HG03442 (cell line): ENCODE measurements around the gene EIF2S3.
"Not testable (repeated sequence)": the region's sequence is repeated elsewhere in the genome, so short reads cannot be mapped to it uniquely, and the experiment has no call there.

Source experiments
- ATAC-seq: cut with Tn5 transposase; IDR thresholded peaks from one replicate; pipeline ENCODE4 v1.9.1; 2021; ENCODE audit warnings: mild to moderate bottlenecking, moderate library complexity; ENCODE audit not compliant: unreplicated experiment

The EIF2S3 gene

DNA sequence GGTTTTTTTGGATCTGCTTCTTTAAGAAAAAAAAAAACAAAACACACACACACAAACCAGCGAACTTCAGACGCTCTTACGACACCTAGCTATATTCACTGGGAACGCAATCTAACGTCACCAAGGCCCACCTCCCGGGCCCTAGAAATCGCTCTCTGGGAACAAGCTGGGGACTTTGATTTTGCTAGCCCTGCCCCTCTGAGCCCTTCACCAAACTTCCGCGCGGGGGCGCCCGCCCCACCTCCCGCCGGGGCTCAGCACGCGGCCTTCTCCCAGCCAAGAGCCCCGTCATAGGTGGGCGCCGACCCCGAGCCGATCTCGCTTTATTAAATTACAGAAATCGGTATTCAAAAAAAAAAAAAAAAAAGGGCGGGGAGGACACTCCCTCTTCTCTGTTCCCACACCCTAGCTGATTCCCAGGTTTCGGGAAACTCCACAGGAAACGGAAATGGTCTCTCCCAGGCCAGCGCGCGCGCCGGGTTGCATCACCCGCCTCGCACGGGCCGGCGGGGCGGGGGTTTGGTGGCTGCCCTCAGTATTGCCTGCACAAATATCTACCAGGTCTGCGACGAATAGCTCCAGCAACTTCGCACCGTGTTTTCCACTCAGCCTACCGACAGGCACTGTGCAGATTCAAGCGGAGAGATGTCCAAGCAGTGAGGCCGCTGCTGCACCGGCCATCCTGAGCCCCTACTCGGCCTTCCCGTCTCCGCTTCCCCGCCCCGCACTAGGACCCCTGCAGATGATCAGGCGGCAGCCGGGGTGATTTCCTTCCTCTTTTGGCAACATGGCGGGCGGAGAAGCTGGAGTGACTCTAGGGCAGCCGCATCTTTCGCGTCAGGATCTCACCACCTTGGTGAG is at the start of gene EIF2S3:
EIF2S3 (plus strand) TSS at position 775 of the 861 bp plus-strand sequence; CDS start at position 788, 13 bp downstream.
- peak; percentile 83 for ATAC-seq

DNA sequence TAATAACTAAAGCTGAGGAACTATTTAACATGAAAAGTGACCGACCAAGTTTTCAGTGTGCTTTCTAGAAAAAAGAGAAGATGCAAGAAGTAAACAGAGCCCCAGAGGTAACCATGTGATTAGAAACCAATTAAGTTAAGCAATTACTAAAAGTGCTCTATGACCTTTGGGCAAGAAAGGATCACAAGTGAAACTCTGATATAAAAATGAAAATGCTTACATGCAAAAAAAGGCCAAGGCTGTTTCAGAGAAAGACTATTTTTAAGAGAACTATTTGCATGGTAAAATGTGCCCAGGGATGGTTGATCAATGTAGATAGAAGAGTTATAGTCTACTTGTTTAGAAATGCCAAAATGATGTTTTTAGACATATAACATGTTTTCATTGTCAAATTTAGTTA is 49.7 kb upstream of the EIF2S3 start:
- peak; percentile 57 for ATAC-seq

DNA sequence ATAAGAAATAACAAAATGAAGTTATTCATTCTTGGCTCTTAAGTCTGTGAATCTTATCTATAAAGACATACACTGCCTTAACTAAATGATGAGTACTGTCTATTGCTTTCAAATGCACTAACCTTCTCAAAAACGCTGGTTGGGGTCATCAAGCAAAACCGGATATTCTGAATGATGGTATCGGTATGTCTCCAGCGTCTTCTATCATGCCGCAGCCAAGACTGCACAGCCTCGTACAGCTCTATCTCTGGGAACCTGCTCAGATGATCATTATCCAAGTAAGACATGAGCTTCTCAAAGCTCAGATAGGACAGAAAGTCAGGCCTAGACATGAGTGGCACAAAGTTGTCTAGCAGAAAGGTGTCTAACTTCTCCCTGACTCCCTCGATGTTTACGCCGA is 48.9 kb upstream of the EIF2S3 start:
- no peak for ATAC-seq

DNA sequence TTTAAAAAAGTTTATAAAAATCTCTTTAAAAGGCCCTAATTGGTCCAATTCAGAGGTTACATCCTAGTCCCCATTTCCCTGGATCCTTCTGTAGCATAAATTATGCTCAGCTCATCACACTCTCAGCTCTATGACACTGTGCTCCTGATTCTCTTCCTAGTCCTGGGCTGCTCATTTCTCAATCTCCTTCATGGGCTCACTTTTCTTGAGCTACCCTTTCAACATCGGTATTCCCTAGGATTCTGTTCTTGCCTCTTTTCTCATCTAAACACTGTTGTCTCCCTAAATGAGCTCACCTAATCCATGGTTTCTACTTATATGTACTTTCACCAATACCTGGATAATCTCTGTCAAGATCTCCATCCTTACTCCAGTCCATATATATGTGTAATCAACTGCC is 42.5 kb upstream of the EIF2S3 start:
- no peak for ATAC-seq

DNA sequence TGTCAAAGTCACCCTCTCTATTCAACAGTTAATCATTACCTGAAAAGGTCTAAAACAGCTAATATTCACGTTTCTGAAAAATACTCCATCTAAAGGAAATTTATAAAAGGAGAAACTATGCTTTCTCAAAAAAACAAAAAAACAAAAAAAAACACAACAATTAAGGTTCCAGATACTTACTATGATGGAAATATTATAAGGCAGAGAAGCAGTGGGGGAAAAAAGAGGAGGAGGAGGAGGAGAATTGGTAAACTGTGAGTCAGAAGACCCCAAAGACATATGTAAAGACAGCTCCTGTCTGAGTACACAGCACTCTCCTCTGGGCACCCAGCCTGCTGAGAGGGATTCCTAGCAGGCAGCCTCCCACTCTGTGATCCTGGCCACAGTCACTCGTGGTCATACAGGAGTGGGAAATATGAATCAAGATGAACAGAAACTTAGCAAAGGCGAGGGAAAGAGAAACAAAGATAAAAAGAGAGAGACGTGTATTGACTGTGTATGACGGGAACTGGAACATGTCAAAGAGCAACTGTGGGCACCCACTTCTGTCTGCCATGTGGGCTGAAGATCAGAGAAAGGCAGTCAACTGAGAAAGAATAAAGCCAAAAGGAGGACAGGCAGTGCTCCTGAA is 40.3 kb upstream of the EIF2S3 start:
- peak; percentile 87 for ATAC-seq

DNA sequence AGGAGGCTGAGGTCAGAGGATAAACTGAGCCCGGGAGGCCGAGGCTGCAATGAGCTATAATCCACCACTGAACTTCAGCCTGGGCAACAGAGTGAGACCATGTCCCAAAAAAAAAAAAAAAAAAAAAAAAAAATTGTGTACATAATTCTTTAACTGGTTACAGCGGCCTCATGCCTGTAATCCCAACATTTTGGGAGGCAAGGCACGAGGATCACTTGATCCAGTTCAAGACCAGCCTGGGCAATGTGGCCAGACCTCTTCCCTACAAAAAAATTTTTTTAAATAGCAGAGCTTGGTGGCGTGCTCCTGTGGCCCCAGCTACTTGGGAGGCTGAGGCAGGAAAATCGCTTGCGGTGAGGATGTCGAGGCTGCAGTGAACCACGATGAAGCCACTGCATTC is 37.1 kb upstream of the EIF2S3 start:
- no peak for ATAC-seq

DNA sequence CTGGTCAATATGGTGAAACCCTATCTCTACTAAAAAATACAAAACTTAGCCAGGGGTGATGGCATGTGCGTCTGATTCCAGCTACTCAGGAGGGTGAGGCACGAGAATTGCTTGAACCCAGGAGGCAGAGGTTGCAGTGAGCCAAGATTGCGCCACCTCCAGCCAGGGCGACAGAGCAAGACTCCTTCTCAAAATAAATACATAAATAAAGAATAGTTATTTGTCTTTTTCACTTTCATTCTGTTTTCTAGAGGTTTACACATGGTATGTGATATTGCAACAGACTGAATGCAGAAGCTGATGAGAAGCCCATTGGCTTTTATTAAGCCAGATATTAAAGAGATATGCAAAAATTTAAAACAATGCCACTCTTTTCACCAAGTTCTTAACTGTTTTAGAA is 35.9 kb upstream of the EIF2S3 start:
- no peak for ATAC-seq

DNA sequence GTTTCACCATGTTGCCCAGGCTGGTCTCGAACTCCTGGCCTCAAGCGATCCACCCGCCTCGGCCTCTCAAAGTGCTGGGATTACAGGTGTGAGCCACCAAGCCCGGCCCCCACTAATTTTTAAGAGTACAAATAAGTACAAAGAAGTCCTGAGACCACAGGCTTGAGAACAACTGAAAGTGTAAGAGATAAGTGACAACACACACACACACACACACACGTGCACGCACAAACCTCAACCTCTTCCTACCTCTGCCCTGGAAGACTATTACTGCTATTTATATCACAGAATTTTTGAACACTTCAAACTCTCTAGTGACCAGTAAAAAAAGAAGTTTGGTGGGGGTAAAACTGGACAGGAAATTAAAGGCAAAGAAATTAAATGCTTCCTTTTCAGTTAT is 35.3 kb upstream of the EIF2S3 start:
- no peak for ATAC-seq

DNA sequence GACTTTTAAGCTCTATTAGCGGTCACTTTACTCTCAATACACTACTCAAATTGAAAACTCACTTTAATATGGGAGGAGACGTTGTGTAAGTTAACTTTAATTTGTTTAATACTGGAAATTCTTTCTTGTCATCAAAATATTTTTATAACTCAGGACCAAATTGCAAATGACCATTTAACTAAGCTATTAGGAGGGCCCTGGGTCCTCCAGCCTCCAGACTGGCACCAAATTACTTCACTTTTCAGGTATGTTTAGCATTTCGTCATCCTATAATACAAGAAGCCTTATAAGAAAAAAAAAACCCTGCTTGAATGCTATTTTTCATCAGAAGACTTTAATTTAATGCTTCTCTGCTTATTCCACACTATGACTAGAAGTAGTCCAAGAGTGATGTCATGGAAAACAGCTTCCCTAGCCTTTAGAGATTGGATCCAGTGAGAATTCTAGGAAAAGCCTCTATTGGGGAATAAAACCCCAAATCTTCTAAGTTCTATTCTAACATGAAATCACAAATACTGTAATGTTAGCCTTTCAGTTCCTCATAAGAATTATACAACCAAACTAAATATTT is 34.4 kb upstream of the EIF2S3 start:
- no peak for ATAC-seq

DNA sequence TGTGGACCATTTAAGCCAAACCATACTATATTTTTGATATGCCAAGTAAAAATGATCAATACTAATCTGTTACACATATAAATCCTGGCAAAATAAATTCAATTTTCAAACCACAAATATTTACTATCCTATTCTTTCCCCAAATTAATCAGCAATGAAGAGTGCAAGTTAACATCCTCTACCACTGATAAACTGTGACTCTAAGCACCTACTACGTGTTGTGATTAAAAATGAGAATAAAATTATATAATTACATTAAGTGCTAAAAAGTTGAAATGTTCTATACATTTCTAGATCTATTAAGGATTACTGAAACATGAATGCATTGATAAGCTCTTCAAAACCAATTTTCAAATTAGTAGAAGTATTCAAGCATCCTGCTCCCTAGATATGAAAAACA is 31.2 kb upstream of the EIF2S3 start:
- ATAC-seq, result no peak

DNA sequence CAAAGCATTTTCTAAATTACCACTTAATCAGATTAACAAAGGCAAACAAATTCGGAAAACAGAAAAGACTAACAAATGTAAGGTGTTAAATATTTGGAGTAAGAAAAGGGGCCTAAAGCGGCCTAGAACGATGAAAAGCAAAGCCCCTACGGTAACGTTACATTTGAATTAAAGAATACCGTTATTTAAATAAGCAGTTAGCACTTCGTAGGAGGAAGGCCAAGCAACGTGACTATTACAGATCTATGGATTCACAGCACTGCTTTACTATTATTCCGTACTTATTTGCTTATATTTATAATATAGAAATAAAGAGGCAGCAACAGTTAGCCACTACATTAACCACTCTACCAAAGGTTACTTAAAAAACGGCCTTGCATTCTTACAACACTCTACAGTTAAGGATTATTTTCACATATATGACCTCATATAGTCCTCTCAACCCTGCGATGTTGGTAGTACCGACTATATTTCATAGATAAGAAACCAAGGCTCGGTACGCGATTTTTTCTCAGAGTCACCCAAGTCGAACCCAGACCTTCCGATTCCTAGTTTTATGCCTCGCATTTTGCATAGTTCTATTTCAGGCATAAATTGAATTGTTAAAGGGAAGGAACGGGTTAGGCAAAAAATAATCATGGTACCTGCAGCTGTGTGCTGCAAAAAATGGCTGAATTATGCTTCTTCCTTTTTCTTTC is 30.6 kb upstream of the EIF2S3 start:
- no peak for ATAC-seq

DNA sequence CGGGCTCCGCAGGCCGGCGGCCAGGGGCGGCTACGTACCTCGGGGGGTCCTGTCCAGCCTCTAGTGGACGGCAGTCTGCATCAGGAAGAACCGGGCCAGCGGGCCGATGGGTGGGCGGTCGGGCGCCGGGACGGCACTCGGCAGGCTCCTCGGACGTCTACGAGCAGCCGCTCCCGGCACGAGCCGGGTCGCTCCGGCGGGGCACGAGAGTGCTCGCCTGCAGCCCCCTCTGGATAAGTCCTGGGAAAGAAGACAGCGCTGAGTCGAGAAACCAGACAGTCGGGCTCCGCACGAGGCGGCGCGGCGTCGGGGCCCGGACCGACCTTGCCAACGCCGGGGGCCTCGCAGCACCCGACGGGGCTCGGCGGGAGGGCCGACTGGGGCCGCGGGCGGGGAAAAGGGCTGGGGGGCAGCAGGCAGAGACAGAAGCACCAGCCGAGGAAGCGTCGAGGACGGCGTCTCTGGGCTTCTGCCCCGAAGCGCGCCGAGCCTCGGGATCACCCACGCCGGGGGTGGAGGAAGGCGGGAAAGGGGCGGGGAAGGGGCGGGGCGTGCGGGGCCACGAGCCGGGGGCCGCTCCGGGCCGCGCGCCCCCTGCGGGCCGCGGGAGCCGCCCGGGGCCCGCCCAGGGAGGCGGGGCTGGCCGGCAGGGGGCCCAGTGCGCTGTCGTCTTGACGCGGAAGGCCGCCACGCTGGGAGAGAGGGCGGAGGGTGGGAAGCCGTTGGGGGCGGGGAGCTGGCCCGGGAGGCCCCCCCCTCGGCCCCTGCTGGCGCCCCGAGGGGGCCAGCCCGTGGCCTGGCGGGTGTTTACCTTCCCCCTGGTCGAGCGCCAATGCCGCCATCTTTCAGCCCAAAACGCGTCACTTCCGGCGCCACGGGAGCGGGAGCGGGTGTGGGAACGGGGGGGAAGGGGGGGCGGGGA is 29.7 kb upstream of the EIF2S3 start:
- ATAC-seq, result peak; percentile 86

DNA sequence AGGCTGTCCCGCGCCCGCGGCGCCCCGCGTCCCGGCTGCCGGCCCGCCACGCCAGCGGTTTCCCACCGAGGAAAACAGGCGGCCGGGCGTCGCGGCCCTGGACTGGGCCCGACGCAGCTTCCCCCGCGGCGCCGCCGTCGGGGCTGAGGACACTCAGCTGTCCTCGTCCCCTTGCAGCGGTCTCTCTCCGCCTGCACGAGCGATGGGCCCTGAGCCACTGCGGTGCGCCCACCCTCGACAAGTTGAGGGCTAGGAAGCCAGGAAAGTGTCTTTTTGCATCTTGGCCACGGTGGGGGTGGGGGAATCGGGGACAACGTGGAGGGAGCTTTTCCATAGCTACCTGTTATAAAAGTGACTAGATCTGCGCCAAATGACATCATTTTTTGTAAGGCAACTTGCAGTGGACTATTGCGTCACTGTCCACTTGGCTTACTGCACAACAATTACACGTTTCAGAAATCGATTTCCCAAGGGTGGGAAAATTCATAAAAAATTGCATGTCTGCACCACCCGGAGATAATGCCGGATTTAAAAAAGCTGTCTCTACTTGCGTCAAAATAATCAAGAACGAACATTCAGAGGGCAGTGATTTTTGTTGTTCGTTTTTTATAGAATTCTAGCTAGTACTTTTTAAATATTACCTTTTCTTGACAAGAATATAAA is 28.9 kb upstream of the EIF2S3 start:
- peak; percentile 20 for ATAC-seq

DNA sequence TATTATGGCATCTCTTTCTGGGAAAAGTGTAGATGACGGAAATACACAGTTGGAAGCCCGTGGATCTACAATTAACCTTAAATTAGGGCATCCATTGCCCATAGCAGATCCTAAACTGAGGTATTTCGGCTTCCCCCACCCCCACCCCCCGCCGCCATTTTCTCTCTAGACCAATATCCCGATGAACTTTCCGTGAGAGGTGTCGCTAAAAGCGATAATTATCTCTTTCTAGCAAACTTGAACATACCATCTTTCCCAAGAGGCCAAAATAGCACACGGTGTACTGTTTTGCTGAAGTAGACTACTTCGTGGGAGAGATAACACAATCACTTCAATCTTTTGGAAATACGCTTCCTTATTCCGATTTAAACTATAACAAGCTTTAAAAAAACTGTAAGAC is 28.3 kb upstream of the EIF2S3 start:
- ATAC-seq, result no peak

DNA sequence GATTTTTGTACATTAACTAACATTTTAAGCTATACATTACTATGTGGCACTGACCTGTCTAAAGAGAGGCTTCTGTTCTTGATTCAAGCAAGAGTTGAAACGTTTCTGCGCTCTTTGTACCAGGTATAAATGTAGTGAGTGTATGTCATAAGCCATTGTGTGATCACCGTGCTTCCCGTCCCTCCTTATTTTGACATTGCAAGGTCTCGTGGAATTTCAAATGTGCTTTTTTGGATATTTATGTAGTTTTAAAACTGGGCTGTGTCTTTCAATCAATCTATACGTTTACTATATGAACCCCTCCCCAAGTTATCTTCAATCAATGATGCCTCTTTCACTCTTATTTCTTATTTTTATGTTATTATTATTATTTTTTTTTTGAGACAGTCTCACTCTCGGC is 27.7 kb upstream of the EIF2S3 start, which contains the start of gene KLHL15:
KLHL15 (minus strand) TSS at position 101 of the 400 bp plus-strand sequence. CDS start 20,493 bp downstream, outside the sequence.
- no peak for ATAC-seq

DNA sequence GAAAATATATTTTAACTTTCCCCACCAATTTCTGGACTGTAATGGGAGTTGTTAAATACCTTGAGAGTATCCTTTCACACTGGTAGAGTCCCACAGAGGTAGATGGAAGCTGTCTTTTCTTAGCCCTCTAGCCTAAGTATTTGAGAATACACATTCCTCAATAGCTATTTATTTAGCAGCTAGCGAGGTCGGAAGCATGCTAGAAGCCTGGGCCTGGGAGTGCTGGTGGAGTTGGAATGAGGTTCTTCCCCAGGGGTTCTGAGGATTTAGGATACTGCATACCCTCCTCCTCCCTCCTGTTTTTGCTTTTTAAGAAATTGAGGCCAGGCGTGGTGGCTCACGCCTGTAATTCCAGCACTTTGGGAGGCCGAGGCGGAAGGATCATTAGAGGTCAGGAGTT is 26.8 kb upstream of the EIF2S3 start:
- ATAC-seq, result no peak

DNA sequence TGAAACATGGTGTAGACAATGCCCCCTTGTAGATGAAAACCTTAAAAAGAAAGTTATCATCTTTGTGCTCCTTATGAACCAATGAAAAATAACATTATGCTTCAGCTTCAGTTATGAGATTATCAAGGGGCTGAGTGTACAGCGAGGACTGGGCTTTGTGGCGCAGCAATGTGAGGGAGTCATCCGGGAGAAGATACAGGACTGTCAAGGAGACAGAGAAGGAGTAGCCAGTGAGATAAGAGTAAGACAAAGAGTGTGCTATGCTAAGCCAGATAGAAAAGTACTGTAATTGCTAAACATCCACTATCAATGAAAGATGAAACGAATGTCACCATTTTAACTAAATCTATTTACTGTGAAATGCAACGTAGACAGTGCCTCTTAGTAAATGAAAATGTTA is 24.2 kb upstream of the EIF2S3 start:
- no peak for ATAC-seq

DNA sequence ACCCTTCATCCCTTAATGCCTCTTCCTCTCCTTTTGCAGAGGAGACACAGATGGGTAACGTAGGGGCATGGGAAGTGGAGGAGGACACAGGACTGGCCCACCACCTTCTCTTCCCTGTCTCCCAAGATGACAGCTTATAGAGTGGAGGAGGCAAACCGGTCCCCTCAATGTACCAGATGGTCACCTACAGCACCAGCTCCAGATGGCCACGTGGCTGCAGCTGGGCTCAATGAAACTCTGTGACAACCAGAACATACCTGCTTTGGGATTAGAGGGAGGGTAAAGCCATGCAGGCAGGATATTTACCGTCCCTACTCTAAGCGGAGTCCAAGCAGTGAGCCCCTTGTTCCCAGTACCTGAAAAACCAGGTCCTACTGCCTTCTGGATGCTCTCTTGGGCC is 20.3 kb upstream of the EIF2S3 start:
- ATAC-seq, result no peak

DNA sequence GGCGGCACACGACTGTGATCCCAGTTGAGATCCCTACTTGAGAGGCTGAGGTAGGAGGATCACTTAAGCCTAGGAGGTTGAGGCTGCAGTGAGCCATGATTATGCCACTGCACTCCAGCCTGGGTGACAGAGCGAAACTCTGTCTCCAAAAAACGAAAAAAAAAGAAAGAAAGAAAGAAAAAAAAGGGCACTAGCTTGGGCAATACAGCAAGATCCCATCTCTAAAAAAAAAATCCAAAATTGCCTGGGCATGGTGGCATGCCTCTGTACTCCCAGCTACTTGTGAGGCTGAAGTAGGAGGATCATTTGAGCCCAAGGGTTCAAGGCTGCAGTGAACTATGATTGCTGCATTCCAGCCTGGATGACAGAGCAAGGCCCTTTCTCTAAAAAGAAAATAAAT is 17.0 kb upstream of the EIF2S3 start:
- no peak for ATAC-seq

DNA sequence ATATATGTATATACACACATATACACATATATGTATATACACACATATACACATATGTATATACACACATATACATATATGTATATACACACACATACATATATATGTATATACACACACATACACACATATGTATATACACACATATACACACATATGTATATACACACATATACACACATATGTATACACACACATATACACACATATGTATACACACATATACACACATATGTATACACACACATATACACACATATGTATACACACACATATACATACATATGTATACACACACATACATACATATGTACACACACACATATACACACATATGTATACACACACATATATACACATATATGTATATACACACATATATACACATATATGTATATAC is 8.7 kb upstream of the EIF2S3 start:
- ATAC-seq, result not testable (repeated sequence)
